NB4 (cell line): Measurements from ENCODE around the gene ITPR3.

Experiments
- DNase-seq: peaks from one replicate; pipeline ENCODE4 v3.0.0; 2010; ENCODE audit warnings: low read depth
- H3K4me3 ChIP-seq: one replicate; pipeline ENCODE4 v1.5.1; 2011; ENCODE audit warnings: mild to moderate bottlenecking, low read depth, low read length, moderate library complexity
- CTCF ChIP-seq: IDR thresholded peaks from one replicate; pipeline ENCODE4 v1.5.1; 2012; ENCODE audit warnings: low read depth, low read length
- MAX ChIP-seq: IDR thresholded peaks from 2 replicates; pipeline ENCODE4 v1.6.1; 2011; ENCODE audit warnings: low read depth, low read length
- MYC ChIP-seq: IDR thresholded peaks from 2 replicates; pipeline ENCODE4 v1.6.1; 2011; ENCODE audit warnings: low read depth, low read length
- POLR2A ChIP-seq: IDR thresholded peaks from 2 replicates; pipeline ENCODE4 v1.6.1; 2011; ENCODE audit warnings: mild to moderate bottlenecking; ENCODE audit not compliant: insufficient read length; ENCODE audit errors: extremely low read depth

The ITPR3 gene

DNA sequence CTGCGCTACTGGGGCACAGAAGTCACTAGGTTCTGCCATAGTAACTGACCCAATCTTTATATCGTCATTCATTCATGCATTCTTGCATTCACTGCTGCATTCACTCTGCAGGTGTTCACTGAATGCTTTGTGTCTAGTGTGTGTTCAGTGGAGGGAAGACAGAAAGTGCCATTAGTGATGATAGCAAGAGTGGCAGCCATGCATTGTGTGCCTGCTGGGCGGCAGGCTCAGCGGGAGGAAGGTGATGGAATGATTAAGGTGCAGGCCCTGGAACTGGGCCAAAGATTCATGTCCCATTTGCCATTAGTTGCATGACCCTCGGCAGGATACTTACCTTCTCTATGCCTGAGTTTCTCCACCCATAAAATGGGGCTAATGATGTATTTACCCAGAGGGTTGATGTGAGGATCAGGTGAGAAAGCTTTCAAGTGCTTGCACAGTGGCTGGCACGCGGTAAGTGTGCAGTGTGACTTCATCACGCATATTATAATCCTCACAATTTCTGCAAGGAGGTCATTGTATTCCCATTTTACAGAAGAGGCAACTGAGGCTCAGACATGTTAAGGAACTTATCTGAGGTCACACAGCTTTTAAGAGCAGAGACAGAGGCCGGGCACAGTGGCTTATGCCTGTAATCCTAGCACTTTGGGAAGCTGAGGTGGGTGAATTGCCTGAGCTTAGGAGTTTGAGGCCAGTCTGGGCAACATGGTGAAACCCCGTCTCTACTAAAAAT is 40.1 kb downstream of the ITPR3 start:
- TF ChIP-seq POLR2A (no peak), MAX (no peak), MYC (no peak), CTCF (no peak)
- no peak overlapping the region for H3K4me3 ChIP-seq
- no peak for DNase-seq

GRCh38 chr6:33662318-33662717 is 41.2 kb downstream of the ITPR3 start:
- DNase-seq: no peak
- H3K4me3 ChIP-seq: no peak overlapping the region
- TF ChIP-seq POLR2A: no peak
- TF ChIP-seq MAX: no peak
- no peak for TF ChIP-seq CTCF
- no peak for TF ChIP-seq MYC

GRCh38 chr6:33663028-33663427 is 41.9 kb downstream of the ITPR3 start:
- no peak for TF ChIP-seq MAX
- TF ChIP-seq CTCF: no peak
- TF ChIP-seq MYC: no peak
- H3K4me3 ChIP-seq: no peak overlapping the region

GRCh38 chr6:33663727-33664449 is 42.8 kb downstream of the ITPR3 start:
- DNase-seq: no peak
- TF ChIP-seq POLR2A (no peak), MYC (no peak), MAX (no peak), CTCF (no peak)
- H3K4me3 ChIP-seq: no peak overlapping the region

More at GRCh38 chr6:33663028-33663427, 41.9 kb downstream of the ITPR3 start:
- no peak for DNase-seq

GRCh38 chr6:33664506-33665057 is 43.5 kb downstream of the ITPR3 start:
- no peak for DNase-seq
- H3K4me3 ChIP-seq: no peak overlapping the region
- TF ChIP-seq POLR2A (no peak), CTCF (no peak), MAX (no peak), MYC (no peak)
